Adrenal gland (tissue), 5 donors: ENCODE results near the gene FIGNL2.

Experiments
- POLR2A ChIP-seq, 2 donors: fragments of 450-650 bp; IDR thresholded peaks; one replicate each; pipeline ENCODE4 v1.6.1; 2017; ENCODE audit warnings: antibody characterized with exemption in 2 of 2, mild to moderate bottlenecking in 2 of 2, moderate library complexity in 1 of 2
- TF ChIP-seq, protein P1 (sequence below), 6 experiments: fragments of 450-650 bp in 4 of 6; fragments of 200-600 bp in 2 of 6; sonication (generic) in 1 of 6; IDR thresholded peaks; 1 replicate in 5 of 6; 2 replicates in 1 of 6; pipeline versions ENCODE4 v1.5.1 to v1.8.0; 2016 to 2021; ENCODE audit warnings: antibody characterized with exemption in 6 of 6, mild to moderate bottlenecking in 2 of 6, moderate library complexity in 1 of 6
- donor health status: DM: no; HTN: no; CAD: no.

DNA sequence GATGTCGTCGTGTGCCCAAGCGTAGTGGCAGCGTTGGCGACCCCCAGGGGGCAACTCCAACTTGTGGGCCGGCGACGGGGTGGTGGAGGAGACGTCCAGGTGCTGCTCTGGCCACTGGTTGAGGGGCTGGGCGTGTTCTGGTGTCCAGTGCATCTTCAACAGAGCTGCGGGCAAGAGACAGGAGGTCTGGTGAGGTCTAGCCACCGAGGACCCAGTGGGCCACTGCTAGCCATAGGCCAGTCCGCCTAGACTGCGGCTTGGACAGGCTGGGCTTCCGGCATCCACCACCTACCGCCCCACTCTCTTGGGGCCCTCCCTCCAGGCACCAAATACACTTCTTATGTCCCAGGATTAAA lies 26.3 kb downstream of the FIGNL2 start:
- no peak for TF ChIP-seq POLR2A (IDR thresholded peaks at IDR 0.05)
- TF ChIP-seq, protein P1, sequence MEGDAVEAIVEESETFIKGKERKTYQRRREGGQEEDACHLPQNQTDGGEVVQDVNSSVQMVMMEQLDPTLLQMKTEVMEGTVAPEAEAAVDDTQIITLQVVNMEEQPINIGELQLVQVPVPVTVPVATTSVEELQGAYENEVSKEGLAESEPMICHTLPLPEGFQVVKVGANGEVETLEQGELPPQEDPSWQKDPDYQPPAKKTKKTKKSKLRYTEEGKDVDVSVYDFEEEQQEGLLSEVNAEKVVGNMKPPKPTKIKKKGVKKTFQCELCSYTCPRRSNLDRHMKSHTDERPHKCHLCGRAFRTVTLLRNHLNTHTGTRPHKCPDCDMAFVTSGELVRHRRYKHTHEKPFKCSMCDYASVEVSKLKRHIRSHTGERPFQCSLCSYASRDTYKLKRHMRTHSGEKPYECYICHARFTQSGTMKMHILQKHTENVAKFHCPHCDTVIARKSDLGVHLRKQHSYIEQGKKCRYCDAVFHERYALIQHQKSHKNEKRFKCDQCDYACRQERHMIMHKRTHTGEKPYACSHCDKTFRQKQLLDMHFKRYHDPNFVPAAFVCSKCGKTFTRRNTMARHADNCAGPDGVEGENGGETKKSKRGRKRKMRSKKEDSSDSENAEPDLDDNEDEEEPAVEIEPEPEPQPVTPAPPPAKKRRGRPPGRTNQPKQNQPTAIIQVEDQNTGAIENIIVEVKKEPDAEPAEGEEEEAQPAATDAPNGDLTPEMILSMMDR (IDR thresholded peaks at IDR 0.05), result no peak
